ENCODE results near the gene NDUFA12.
"Not testable (repeated sequence)": the region's sequence is repeated elsewhere in the genome, so short reads cannot be mapped to it uniquely, and the experiment has no call there.

NDUFA12 gene

DNA sequence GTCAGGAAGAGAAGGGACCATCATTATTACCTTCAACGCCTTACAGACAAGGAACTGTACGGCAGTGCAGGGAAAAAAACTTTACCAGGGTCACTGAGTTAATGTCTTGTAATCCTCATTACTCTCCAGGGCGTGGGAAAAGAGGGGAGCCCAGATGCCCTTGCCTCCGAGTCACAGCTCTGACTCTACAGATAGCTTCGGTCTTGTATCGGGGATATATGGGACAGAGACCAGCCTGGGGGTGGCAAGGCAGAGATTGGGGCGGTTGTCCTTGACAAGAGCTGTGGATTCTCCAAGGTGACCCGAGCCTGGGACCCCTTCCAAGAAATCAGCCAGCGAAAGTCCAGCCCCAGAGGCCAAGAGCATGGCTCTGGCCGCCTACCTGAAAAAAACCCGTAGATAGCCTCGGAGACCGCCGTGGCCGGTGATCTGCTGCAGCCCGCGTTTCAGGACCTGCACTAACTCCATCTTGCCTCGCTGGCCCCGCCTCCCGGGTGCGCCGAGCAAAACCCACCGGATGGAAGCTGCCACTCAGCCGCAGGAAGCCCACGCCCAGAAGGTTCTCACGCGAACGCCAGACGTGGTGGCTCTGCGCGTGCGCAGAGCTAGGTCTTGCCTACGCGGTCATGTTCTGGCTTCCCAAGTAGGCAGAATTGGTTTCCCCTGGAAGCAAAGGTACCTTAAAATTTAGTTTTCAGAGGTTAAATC is at the start of gene NDUFA12:
Gene NDUFA12, minus strand, starts transcription at position 485 of the 708 bp plus-strand sequence. Its CDS starts 17 bp downstream, at position 468.
- DNase-seq = peak; percentile 97

DNA sequence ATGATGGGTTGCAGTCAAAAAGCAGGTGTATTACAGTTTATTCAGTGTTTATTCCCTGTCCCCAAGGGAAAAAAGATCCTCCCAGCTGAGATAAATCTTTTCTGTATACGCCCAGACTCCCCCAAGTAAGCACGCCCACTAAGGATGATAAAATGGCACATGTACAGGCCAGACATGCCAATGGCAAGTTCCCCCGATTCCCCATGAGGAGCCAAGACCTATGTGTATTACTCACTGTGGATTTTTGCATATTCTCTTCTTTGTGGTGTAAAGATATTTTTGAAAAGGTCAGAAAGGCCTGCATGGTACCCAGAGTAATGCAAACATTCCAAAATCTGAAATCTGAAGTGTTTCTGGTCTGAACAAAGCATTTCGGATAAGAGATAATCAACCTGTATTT is 47.7 kb upstream of the NDUFA12 start:
- DNase-seq = no peak

DNA sequence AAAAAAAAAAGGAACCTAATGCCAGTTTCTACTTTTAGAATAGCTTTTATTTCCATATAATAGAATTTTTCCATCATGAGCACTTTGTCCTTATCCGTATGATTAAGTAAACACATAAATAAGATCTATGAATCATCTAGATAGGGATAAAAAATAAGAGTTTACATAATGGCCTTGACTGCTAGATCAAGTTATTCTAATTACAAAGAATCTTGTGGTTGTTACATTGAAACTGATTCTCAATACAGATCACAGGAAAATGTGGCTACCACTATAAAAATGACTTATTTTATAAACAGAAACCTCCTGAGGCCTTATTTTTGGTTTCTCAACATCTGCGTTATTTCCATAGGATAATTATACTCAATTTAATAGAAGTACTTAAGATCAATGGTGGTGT is 34.4 kb upstream of the NDUFA12 start:
- DNase-seq = no peak

DNA sequence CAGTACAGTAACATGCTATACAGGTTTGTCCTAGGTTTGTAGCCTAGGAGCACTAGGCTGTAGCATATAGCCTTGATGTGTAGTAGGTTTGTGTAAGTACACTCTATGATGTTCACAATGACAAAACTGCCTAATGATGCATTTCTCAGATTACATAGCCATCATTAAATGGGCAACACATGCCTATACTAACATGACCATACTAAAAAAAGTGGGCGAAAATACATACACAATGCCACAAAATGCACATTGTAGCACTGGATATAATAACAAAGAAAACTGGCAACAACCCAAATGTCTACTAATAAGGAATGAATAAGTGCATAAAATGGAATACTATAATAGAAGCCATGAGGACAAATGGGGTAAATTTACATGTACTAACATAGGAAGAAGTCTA is 31.3 kb upstream of the NDUFA12 start:
- DNase-seq = no peak

DNA sequence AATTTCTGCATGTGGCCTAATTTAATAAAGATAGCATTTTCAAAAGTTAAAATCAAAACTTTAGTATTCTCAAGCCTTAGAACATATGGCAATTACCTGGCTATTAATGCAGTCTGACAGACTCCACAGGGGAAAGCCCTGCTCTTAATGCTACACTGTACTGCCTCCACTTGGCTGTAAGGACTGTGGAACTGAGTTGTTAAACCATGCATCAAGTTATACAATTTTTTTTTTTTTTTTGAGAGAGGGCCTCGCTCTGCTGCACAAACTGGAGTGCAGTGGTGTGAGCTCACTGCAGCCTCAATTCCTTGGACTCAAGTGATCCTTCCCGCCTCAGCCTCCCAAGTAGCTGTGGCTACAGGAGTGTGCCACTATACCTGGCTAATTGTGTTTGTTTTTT is 19.0 kb upstream of the NDUFA12 start:
- DNase-seq = no peak

DNA sequence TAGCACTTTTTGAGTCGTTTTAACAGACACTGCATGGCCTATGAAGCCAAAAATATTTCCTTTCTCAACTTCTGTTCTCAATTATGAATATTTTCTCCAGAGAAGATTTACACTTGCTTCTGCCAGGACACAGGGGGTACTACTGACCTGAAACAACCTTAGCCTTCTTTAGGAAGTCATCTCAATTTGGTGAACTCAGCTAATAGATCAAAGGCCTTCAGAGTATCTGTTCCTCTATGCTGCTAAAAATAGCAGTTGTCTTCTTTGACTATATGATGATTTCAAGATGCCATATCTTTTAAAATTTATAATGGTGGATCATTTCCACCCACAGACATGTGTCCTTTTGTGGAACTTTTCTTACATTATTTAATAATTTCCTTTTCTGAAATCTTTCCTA is 14.0 kb upstream of the NDUFA12 start:
- DNase-seq = no peak

DNA sequence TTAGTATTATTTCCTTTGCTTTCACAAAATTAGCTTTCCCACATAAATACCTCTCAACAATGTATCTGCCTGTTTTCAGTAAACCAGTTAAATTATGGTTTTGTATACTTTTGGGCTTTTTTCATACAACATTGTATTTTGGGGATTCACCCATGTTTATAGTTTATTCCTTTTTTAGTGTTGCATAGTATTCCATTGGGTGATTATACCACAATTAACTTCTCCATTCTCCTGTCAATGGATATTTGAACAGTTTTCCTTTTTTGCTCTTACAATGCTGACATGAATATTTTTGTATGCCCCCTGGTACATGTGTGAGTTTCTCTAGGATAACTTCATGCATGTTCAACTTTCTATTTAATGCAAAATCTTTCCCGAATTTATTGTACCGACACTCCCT is 12.6 kb upstream of the NDUFA12 start:
- no peak for DNase-seq

DNA sequence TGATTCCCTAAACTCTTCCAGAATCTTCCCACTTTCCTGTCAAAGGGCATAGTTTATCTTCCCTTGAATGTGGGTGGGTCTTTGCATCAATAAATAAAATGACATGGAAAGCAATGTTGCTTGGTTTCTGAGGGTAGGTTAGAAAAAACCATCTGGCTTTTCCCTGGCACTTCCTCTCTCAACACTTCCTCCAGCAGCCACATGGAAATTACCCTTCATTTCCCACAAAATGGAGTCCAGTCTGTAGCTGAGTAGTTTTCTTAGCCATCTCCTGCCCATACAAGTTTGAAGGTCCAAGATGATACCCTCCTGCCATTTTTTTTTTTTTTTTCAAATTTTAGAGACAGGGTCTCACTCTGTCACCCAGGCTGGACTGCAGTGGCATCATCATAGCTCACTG is 11.1 kb upstream of the NDUFA12 start:
- DNase-seq = no peak

DNA sequence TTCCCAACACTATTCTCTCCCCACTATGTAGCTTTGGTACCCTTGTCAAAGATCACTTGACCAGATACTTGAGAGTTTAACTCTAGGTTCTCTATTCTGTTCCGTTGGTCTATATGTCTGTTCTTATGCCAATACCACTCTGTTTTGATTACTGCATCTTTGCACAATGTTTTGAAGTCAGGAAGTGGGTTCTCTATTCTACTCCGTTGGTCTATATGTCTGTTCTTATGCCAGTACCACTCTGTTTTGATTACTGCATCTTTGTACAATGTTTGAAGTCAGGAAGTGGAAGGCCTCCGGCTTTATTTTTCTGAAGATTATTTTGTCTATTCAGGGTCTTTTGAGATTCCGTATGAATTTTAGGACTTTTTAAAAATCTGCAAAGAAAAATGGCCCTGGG is 2.7 kb upstream of the NDUFA12 start:
- no peak for DNase-seq

DNA sequence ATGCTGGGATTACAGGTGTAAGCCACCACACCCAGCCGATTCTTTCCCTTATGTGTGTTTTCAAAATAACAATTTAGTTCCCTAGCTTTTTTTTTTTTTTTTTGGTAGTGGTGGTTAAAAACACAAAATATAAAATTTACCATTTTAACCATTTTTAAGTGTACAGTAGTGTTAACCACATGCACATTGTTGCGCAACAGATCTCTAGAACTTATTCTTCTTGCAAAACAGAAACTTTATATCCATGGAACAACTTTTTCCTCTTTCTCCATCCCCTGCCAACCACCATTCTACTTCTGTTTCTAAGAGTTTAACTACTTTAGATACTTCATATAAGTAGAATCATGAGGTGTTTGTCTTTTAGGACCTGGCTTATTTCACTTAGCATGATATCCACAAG is 1.1 kb upstream of the NDUFA12 start:
- DNase-seq = no peak

DNA sequence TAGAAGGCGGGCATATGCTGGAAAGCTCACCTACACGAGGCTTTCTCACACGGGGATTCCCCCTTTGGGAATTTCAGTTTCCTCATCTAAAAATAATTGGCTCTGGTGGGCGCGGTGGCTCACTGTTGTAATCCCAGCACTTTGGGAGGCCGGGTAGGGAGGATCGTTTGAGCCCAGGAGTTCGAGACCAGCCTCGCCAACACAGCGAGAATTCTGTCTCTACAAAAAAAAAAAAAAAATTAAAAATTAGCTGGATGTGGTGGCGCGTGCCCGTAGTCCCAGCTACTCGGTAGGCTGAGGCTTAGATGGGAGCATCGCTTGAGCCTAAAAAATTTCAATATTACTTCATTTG is 400 bp upstream of the NDUFA12 start:
- DNase-seq = no peak

DNA sequence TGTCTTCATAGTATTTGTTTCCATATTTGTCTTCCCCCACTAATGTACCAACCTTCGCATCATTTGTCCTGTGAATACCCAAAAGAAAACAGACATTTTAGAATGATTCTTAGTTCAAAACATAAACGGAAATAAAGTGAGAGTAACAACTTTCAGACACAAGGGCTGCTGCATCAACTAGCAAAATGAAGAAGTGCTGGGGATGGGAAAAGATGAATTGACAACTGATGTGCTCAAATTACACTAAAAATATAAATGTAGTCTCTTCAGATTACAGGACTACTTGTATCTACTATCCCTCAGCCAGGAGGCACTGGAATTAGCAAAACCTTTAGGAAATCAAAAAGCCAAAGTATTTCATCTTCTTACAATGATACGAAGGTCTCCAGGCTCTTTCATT is 743 bp downstream of the NDUFA12 start:
- DNase-seq = no peak

DNA sequence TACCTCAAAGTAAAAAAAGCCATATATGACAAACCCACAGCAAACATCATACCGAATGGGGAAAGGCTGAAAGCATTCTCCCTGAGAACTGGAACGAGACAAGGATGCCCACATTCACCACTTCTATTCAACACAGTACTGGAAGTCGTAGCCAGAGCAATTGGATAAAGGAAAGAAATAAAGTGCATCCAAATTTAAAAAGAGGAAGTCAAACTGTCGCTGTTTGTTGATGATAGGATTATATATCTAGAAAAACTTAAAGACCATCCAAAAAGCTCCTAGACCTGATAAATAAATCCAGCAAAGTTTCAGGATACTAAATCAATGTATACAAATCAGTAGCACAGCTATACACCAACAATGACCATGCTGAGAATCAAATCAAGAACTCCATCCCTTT is 5.2 kb downstream of the NDUFA12 start:
- no peak for DNase-seq

DNA sequence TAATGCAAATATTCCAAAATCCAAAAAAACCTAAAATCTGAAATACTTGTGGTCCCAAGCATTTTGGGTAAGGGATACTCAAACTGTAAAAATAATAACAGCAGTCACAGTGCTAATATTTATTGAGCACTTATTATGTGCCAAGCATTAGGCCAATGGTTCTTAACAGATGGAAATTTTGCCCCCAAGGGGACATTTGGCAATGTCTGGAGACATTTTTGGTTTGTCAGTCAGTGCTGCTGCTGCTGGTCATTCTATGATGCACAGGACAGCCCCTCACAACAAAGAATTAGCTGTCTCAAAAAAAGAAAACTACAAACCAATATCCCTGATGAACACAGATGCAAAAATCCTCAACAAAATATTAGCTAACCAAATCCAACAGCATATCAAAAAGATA is 5.8 kb downstream of the NDUFA12 start:
- no peak for DNase-seq

DNA sequence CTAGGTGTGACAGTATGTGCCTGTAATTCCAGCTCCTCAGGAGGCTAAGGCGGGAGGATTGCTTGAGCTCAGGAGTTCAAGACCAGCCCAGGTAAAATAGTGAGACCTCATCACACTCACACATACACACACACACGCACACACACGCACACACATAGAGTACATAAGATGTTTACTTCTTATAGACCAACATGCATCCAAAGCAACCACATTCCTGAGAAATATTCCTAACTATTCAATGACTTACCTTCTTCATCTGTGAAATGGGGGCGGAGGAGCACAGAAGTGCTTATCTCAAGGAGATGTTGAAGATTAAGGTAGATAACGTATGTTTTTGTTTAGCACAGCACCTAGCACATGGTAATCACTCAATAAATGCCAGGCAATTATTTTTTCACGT is 6.4 kb downstream of the NDUFA12 start:
- no peak for DNase-seq

DNA sequence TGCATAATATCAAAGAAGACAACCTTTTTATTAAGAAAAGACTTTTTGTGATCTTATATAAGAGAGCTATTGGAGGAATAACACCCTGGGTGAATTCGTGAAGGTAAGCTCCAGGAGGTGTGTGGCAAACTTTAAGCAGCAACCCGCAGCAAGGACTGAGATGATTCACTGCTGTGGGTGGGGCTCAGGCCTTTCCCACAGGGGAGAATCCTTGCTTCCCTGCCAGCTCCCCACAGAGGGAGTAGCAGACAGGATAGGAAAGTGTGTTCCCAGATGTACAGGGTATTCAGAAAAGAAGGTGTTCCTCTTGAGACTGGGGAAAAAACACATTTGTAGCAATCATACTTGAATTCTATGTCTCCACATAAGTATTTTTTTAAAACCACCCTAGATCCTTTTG is 9.2 kb downstream of the NDUFA12 start:
- DNase-seq = no peak

DNA sequence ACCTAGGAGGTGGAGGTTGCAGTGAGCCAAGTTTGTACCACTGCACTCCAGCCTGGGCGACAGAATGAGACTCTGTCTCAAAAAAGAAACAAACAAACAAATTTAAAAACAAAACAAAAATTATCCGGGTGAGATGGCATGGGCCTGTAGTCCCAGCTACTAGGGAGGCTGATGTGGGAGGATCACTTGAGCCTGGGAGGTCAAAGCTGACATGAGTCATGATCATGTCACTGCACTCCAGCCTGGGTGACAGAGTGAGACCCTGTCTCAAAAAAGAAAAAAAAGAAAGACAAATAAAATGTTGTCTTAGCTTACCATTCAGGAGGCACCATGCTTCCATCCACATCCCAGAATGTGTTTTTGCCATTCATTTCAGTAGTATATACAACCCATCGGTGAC is 9.6 kb downstream of the NDUFA12 start:
- DNase-seq = not testable (repeated sequence)

DNA sequence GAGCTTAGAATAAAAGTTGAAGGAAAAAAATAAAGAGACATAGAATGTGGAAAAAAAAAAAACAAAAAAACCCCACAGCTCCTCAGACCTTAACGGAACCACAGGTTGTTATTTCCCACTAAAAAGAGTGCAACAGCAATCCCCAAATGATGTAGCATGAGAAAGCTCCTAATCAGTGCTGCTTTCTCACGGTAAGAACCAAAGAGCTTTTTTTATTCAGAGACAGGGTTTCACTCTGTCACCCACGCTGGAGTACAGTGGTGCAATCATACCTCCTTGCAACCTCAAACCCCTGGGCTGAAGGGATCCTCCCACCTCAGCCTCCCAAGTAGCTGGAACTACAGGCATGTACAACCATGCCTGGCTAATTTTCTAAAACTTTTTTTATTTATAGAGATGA is 13.3 kb downstream of the NDUFA12 start:
- no peak for DNase-seq

DNA sequence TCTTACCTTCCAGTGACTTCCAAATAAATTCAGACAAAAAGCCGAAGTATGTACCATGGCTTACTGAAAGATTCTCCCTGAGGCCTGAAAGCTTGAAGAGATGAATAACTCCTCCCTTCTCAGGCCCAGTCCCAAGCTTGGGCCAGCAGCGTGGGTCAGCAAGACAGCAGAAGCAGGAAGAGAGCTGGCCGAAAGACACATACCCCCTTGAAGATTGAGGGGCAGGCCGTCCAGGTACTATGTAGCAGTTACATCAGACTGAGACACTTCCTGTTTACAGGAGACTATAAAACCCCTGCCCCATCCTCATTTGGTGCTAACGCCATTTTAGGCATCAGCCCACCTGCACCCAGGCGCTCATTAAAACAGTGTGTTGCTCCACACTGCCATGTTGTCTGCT is 15.0 kb downstream of the NDUFA12 start:
- DNase-seq = no peak

DNA sequence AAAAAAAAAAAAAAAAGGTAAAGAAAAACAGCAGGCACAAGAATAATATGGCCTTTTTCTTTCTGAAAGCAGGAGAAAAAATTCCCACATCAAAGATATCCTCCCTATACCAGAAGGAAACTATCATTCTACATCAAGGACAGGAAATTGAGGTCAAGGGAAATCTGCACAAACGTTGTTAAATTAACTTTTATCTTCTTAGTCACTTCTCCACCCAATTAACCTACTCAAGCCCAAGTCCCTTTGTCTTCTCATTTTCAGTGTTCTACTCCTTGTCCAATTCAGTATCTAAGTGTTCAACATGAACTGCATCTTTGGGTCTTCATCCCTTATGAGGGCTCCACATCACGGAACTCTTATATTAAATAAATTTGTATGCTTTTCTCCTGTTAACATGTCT is 15.7 kb downstream of the NDUFA12 start:
- no peak for DNase-seq

DNA sequence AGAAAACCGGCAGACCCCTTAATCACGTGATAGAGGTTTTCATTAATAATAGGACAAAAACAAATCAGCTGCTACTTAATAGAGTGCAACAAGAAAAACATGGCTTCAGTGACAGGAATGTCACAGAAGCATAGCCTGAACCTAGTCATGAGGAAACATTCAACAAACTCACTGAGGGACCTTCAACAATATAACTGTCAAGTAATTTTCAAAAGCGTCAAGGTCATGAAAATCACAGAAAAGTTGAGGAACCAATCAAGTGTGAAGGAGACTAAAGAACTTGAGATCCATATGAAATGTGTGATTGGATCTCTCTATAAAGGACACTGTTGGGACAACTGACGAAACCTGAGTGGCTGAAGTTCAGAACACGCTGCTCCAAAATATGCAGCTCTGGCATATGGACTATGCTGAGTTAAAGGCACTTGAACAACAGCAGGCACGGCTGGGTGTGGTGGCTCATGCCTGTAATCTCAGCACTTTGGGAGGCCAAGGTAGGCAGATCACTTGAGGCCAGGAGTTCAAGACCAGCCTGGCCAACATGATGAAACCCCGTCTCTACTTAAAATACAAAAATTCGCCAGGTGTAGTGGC is 16.3 kb downstream of the NDUFA12 start:
- no peak for DNase-seq

DNA sequence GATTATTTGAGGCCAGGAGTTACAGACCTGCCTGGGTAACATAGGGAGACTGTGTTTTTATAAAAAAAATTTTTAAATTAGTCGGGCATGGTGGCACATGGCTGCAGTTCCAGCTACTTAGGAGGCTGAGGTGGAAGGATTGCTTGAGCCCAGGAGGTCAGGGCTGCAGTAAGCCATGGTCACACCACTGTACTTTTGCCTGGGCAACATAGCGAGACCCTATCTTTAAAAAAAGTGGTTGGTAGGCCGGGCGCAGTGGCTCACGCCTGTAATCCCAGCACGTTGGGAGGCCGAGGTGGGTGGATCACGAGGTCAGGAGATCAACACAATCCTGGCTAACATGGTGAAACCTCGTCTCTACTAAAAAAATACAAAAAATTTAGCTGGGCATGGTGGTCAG is 18.4 kb downstream of the NDUFA12 start:
- DNase-seq = not testable (repeated sequence)

DNA sequence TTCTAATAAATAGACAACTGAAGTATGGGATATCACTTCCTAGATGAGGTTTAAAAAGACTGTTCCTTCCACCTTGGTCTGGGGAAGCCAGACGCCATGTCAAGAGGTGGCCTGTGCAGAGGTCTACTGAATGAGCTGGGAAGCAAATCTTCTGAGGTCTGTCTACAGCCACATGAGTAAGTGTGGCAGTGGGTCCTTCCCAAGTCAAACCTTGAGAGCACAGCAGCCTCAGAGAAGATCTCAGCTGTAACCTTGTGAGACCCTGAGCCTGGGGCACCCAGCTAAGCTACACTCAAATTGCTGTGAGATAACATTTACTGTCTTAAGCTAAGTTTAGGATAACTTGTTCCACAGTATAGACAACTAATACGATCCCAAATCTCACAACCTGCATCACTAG is 20.2 kb downstream of the NDUFA12 start:
- no peak for DNase-seq

DNA sequence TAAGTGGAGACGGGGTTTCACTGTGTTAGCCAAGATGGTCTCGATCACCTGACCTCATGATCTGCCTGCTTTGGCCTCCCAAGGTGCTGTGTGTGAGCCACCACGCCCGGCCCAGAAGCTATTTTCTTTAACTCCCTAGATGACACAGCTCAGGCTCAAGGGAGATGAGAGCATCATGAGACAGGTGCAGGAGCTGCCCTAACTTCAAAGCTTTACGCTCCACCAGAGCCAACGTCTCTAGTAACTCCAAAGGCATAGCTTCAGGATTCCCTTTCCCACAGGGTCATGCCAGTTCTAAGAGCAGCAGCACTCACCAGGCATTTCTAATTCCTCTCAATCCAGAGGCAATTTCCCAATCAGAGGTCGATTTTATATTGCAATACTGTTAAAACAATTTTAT is 21.0 kb downstream of the NDUFA12 start:
- no peak for DNase-seq

DNA sequence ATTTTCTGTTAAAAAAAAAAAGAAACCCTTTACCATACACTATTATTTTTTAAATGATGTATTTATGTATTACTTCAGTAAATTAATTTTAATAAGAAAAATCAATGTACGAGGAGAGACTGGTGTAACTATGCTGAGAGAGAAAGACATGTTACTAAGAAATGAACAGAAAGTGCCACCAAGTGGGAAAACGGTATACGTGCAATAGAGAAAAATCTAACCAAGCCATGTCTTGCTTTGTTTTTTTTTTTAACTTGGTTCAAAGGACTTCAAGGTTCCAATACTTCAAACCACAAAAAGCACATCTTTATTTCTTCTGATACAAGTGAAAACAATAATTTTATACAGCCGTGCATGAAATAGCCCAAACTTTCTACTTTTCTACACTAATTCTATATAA is 22.9 kb downstream of the NDUFA12 start:
- DNase-seq = no peak

All from activated CD4-positive, alpha-beta T cell treated with anti-CD3 and anti-CD28 coated beads for 48 hours (primary cell).